Muscle of arm (tissue), 12 donors: ENCODE results near the gene CAMKMT. TPM values are rescaled to one million over a fixed set of nuclear protein-coding genes. Genes with fewer than 3 reads are reported as not detected.
"Not testable (repeated sequence)": the region's sequence is repeated elsewhere in the genome, so short reads cannot be mapped to it uniquely, and the experiment has no call there.

Experiments used
- DNase-seq: peaks from one replicate; pipeline ENCODE4 v3.0.0-alpha.2; 2013
- polyA plus RNA-seq, 12 donors: library from polyadenylated mRNA; unstranded; fragments of 120-200 nt; gene quantifications; one replicate each; pipeline ENCODE4 v1.2.1, GENCODE V29; 2013; ENCODE audit not compliant: insufficient read length in 12 of 12

CAMKMT gene
- polyA plus RNA-seq, 12 donors: 4.0 to 8.7 (median 6.5) TPM; not detected in 1

DNA sequence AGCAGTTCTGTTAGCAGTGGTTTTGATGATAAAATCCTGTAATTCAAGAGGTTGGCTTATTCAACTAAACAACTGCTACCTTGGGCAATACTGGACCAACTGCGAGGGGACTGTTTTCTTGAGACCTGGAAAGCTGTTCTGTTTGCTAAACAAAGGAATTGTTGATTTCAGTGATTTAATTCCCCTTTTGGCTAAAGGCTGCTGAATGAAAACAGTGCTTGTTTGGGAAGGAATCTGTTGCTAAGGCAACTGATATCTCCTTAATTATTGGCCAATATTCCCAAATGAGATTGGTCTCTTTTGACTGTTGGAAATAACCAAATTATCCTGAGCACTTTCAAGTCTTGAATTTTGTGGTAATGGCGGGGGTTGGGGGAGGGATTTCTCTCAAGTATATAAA, 136.8 kb downstream of the CAMKMT start:
- DNase-seq: no peak

DNA sequence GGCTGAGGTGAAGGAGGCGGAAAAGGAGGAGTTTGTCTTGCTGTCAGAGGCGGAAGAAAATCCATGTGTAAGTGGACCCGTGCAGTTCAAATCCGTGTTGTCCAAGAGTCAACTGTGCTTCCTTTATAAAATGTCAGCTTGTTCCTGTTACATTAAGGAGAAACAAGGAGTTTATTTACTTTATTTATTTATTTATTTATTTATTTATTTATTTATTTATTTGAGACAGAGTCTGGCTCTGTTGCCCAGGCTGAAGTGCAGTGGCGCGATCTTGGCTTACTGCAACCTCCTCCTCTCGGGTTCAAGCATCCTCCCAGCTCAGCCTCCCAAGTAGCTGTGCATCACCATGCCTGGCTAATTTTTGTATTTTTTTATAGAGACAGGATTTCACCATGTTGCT, 143.9 kb downstream of the CAMKMT start:
- not testable (repeated sequence) for DNase-seq

DNA sequence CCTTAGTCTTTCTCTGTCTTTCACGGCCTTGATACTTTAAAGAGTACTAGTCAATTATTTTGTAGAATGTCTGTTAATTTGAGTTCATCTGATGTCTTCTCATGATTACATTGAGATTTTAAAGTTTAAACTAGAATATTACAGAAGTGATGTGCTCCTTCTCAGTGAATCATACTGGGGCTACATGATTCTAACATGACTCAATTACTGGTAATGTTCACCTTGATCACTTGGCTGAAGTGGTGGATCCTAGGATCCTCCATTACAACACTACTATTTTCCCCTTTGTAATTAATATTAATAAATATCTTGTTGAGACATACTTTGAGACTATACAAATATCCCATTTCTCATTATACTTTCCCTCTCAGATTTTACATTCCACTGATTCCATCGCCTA, 148.5 kb downstream of the CAMKMT start:
- no peak for DNase-seq

DNA sequence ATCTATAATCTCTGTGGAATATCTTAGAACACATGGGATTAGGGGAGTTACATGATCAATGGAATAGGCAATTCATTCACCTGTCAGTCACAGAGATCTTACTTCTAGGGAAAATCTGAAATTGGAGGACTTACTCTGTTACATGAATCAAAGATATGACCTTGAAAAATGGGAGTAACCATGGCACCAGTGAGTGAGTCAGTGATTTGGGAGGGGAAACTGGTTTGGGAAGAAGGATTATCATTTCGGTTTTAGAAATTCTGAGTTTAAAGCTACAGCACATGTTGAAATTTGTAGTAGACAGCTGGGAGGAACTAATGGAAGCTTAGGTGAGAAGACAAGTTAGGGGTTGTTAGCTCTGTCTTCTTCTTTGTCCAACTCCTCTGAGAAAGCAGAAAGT, 153.7 kb downstream of the CAMKMT start:
- no peak for DNase-seq

DNA sequence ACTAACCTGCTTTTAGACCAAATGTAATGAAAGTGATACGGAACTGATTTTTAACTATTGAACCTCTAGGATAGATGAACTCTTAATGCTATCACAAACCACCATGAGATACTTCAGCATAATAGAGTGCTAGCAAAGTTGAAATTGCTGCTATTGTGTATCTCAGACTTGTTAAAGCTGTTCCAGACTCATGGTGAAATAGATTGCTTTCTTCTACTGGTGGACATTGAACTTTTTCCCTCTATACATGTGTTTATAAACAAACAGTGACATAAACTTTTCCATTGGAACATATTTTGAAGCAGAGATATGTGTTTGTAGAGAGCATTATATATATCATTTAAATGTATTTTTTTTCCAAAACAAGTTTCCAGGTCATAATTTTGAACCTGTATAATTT, 157.3 kb downstream of the CAMKMT start:
- no peak for DNase-seq

DNA sequence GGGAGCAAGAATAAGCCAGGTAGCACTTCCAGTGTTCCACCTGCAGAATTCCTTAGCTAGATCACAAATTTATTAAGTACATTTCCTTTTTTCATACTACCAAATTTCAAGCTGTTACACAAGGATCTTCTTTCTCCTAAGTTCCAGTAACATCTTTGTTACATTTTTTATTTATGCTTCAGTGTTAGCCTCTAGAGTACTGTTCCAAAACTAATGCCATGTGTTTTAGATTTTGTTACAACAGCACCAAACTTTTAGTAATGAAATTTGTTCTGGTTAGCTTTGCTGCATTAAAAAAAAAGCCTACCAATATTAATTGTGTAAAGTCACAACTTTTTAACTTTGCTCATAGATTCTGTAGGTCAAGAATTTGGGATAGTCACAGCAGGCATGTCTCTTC, 161.1 kb downstream of the CAMKMT start:
- no peak for DNase-seq

DNA sequence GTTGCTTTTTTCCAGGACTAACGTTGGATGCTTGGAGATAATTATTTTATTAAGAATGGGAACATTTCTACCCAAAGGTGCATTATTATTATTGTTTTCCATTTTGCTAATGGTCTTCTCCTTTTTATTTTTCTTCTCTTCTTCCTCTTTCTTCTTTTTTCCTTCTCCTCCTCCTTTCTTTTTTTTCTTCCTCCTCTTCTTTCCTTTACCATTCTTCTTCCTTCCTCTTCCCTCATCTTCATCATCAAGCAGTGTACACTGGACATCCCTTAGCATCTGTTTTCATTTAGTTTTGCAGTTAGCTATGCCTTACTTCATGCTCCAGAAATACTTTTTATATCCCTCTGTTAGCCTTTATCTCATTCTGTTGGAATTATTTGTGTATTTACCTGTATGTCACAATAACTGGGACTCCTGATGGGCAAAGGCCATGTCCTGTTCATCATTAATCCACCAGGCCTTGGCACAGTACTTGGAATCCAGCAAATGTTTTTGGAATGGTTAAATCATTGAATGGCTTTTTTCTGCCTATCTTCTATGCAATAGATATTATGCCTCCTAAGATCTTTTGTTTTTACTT, 162.7 kb downstream of the CAMKMT start:
- DNase-seq: no peak

DNA sequence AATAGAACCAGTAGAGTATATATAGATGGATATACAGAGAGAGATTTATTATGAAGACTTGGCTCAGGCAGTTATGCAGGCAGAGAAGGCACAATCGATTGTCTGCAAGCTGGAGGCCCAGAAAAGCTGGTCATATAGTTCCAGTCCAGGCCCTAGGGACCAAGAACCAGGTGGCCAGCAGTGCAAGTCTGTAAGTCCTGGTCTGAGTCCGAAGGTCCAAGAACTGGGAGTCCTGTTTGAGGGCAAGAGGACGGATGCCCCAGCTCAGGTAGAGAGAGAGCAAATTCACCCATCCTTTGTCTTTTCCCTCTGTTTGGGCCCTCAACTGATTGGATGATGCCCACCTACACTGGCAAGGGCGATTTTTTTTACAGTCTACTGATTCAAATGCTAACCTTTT, 164.6 kb downstream of the CAMKMT start:
- no peak for DNase-seq

DNA sequence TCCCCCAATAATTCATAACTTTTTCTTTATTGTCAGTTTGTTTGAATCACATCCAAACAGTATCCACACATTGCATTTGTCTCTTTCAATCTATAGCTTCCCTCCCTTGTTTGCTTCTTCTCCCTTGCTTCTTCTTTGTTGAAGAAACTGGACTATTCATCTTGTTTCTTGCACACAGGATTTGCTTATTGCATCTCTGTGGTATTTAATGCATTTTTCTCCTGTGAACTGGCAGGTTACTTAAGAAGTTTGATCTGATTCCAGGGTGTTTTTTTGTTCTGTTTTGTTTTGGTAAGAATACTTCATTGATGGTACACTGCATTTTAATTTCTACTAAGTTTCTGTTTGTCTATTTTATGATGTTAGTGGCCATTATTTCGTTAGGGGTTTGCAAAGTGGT, 166.8 kb downstream of the CAMKMT start:
- DNase-seq: no peak

DNA sequence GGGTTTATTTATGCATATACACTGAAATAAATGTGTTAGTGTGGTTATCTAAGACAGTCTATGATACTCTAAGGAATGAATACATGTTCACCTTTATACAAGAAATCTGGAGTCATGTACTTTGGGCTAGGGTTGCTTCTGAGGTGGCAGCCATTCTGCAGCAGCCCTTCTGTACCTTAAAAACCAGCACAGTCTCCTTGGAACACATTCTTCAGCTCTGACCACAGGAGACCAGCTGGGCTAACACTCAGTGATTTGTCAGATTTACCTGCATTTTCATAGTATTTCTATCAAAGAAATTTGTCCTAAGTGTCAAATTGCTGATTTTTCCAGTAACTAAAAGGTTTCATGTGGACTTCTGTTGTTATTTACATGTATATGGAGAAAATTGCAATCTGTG, 167.7 kb downstream of the CAMKMT start:
- no peak for DNase-seq

DNA sequence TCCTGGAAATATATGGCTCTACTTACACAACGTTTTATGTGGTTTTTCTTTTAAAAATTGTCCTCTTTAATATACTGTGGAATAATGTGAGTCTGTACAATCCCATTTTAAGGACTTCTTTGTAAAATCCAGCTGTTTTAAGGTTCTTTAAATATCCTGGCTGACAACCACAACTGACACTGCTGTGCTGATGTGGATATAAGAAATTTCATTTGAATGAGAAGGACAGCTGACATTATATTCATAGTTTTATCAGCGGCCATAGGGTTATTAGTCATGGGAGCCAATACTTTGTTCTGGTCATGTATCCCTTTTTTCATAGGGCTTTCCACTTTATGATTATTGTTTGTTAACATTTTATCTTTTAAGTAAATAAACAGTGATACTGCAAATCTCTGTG, 169.5 kb downstream of the CAMKMT start:
- DNase-seq: no peak

DNA sequence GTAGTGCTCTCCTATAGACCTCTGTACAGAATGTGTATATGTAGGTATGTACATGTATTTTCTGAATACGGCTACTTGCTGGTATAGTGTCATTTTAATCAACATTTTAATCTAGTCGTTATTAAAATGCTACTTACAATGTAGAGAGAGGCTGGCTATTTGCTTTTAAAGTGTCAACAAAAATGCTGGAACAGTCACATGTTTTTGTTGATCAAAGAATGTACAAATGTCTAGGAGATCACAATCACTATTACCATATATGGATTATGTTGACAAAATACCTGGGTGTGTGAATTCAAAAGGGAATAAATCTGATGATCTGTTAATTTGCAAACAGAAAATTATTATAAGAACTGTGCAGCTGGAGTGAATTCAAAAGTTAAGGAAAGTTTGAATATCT, 170.3 kb downstream of the CAMKMT start:
- no peak for DNase-seq

DNA sequence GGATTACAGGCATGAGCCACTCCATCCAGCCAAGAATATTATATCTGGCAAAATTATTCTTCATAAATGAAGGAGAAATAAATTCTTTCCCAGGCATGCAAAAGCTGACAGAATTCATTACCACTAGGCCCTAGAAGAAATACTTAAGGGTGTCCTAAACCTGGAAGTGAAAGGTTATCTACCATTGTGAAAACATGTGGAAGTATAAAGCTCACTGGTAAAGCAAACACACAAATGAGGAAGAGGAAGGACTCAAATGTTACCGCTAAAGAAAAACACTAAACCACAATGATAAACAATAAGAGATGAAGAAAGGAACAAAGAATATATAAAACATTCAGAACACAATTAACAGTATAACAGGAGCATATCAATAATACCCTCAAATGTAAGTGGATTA, 171.8 kb downstream of the CAMKMT start:
- no peak for DNase-seq

DNA sequence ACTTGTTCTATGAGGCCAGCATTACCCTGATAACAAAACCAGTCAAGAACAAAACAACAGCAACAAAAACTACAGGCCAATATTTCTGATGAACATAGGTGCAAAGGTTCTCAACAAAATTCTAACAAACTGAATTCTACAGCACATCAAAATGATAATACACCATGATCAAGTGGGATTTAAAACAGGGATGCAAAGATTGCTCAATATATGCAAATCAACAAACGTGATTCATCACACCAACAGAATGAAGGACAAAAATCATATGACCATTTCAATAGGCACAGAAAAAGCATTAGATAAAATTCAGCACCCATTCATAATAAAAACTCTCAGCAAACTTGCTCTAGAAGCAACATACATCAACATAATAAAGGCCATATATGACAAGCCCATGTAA, 173.6 kb downstream of the CAMKMT start:
- DNase-seq: no peak

DNA sequence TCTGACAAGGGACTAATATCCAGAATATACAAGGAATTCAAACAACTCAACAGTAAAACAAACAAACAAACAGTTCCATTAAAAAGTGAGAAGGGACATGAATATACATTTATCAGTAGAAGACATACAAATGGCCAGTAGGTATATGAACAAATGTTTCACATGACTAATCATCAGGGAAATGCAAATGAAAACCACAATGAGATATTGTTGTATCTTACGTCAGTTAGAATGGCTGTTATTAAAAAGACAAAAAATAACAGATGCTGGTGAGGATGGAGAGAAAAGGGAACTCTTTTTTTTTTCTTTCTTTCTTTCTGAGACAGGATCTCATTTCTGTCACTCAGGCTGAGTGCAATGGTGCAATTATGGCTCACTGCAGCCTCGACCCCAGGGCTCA, 175.5 kb downstream of the CAMKMT start:
- no peak for DNase-seq

DNA sequence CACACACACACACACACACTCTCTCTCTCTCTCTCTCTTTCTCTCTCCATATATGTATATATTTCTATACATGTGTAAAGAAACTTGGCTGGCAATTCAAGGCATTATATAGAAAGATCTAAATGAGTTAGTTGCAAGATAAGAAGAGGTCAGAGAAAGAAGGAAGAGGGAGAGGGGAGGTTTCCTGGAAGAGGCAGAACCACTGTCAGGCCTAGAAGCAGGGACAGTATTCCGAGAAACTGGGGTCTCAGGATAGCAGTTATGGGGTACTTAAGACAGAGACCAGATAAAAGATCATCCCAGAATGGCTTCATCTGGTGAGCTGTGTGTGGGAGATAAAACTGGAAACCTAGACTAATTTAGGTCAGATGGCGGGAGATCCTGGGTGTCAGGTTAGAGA, 180.8 kb downstream of the CAMKMT start:
- DNase-seq: no peak

DNA sequence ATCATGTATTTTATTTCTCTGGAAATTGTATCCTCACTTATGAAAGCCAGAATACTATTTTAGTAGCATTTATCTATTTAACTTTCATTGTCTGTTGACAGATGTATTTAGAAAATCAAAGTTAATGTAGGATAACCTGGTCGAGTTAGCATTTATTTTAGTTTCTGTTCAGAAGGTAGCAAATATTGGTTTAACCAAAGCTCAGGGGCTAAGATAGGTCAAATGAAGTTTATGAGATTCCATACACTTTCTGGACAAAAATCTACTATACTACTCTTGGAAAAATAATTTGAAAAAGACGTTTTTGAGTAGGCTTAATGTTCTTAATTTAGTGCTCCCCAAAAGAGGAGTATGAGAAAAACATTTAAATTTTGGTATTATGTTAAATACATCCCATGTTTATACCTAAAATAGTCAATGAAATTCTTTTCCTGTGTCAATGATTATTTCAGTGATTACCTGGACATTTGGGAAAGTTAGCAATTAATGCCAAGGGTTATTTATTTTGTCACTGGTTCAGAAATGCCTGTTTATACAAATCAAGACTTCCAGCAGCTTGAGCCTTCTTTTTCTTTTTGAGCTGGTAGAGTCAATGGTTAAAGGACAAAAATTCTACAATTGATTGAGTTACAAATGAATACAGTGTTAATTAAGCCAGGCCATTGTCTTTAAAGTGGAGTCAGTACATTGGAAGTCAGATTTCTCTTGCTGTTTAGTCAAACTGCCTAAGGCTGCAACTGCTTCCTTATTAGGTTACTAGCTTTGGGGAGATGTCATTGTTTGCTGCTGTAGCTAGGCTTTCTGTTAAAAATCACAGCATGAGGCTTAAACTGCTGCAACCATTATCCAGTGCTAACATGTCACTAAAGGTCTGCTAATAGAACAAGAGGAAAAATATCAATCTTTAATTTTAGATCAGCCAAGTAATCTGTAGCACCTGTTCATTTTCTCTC, 182.3 kb downstream of the CAMKMT start:
- DNase-seq: no peak

DNA sequence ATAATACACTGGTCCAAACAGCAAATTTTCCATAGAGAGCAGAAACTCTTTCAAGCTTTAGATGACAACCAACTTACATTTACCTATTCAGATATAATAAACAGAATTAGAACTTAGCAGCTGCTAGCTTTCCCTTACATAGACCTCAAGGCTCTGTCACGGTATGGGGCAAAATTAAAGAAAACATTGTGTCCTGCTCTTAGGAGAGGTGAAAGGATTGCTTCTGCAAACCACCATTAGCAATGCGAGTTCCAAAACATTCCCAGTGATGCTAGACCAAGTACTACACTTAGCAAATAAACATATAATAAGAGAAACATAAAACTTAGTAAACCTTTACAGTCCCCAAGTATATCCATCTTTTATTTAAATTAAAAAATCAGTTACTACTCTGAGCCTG, 183.3 kb downstream of the CAMKMT start:
- DNase-seq: no peak

DNA sequence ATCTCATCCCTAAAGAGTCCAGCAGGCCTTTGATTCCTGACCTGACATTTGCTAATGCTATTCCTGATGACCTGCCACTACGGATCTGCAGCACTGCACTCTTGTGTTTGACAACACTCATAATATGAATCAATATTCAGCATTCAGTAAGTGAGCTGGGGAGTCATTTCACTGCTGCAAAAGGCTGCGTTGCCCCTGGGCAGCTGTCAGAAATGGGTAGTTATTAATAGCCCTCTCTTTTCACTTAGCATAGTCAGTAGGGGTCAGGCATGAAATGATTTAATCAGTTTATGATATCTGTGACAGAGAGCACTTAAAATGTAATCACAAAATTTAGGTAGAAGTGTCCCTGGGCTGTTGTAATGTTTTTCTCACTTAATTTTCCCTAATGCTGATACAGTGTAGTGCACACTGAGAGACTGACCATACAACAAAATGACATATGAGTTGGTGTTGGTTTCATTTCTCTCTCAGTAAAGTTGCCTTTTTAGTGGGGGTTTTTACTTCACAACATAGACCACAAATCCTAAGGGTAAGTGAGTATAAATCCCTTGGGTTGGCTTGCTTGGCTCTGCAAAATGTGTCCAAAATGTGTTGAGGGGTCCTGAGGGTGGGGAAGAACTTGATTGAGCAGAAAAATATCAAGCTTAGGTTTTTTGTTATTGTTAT, 184.8 kb downstream of the CAMKMT start:
- DNase-seq: no peak

DNA sequence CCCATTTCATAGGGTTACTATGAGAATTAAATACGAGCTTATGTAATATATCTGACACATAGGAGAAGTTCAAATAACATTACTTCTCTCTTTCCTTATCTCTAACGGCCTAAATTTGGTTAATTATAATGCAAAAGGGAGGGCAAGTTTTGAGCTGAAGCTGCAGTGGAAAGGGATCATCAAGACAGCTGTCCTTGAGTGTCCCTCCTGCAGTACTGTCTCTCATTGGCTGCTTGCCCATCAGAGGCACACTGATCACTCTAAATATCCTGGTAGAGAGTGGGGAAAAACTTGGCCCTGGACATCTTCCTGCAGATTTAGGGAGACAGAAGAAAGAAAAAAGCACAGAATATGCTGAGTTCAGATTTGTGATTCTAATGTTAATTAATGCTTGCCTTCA, 186.0 kb downstream of the CAMKMT start:
- DNase-seq: peak; percentile 10

DNA sequence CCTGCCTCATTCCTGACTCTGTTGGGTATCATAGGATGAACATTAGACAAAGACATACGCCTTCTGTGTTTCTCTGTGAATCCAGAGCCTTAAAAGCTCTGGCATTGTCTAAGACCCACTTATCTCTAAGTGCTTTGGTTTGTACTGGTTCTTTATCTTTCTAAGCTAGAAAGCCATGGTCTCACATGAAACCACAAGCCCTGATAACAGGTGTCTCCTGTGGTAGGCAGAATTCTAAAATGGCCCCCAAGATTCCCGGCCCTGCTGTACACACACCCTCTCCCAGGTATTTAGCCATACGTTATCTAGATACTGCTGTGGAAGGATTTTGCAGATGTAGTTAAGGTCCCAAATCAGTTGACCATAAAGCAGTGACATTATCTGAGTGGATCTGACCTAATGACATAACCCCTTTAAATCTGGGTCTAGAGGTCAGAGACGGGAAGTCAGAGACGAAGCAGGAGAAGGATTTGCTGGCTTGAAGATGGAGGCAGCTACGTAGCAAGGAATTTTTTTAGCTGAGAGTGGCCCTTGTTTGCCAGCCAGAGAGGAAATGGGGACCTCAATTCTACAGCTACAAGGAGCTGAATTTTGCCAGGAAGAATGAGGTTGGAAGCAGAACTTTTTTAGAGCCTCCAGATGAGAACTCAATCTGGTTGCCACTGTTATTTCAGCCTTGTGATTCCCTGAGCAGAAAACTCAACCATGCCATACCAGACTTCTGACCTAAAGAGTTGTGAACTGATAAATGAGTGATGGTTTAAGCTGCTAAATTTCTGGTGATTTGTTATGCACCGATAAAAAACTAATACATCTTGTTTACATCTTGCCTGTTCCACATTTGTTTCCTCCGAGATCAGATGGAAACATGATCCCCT, 186.7 kb downstream of the CAMKMT start:
- no peak for DNase-seq

DNA sequence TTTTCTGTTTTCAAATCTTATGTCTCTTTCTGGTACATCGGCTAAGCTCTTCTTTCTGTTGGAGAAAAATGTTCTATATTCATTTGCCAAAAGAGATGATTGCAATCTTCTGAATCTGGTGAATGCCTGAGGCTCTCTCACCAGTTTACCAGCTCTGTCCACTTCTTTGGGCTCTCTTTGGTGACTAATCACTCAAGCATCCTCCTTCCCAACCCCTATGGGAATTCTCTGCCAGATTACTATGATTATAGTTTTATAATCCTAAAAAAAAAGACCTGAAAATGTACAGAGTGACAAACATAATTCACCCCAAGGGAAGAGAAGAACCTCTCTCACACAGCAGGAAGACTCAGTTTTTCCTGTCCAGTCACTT, 187.3 kb downstream of the CAMKMT start:
- DNase-seq: no peak
